Natural killer cell (primary cell): Measurements from ENCODE around the gene PITPNC1. TPM values are rescaled to one million over a fixed set of nuclear protein-coding genes. Genes with fewer than 3 reads are reported as not detected.
"Not testable (repeated sequence)": the region's sequence is repeated elsewhere in the genome, so short reads cannot be mapped to it uniquely, and the experiment has no call there.

Source experiments
- ATAC-seq, 3 donors: fragments of 150-1000 bp in 2 of 3; fragments of 200-7000 bp in 1 of 3; cut with Tn5 transposase; 1 replicate in 1 of 3; 2 replicates in 2 of 3; pipeline ENCODE4 v1.10.0; 2021; ENCODE audit warnings: mild to moderate bottlenecking in 2 of 3, moderate library complexity in 2 of 3
- DNase-seq, 2 donors: peaks; one replicate each; pipeline versions ENCODE4 v3.0.0 to v3.0.0-alpha.2; 2013 to 2021; ENCODE audit warnings: mixed read lengths in 1 of 2
- H3K27ac ChIP-seq: one replicate; pipeline ENCODE4 v1.5.1; 2013; ENCODE audit warnings: mild to moderate bottlenecking, low read length
- H3K27me3 ChIP-seq: one replicate; pipeline ENCODE4 v1.6.1; 2013; ENCODE audit warnings: low read length; ENCODE audit not compliant: control insufficient read depth, insufficient read depth
- H3K36me3 ChIP-seq: one replicate; pipeline ENCODE4 v1.6.1; 2013; ENCODE audit warnings: low read length; ENCODE audit not compliant: control insufficient read depth, insufficient read depth
- H3K4me1 ChIP-seq: one replicate; pipeline ENCODE4 v1.6.1; 2013; ENCODE audit warnings: low read length; ENCODE audit not compliant: control insufficient read depth, insufficient read depth
- H3K4me3 ChIP-seq: one replicate; pipeline ENCODE4 v1.5.1; 2013; ENCODE audit warnings: low read length
- H3K9me3 ChIP-seq: one replicate; pipeline ENCODE4 v1.6.1; 2013; ENCODE audit warnings: low read length; ENCODE audit not compliant: control insufficient read depth, insufficient read depth
- H3K27ac Mint-ChIP-seq, 2 donors: one replicate each; pipeline ENCODE4 v1.8.0; 2022; ENCODE audit warnings: mild to moderate bottlenecking in 2 of 2, mixed read lengths in 2 of 2, moderate library complexity in 1 of 2
- H3K27me3 Mint-ChIP-seq, 2 donors: one replicate each; pipeline ENCODE4 v1.8.0; 2022; ENCODE audit warnings: low read depth in 2 of 2, mixed read lengths in 2 of 2
- H3K36me3 Mint-ChIP-seq: one replicate; pipeline ENCODE4 v1.8.0; 2022; ENCODE audit warnings: mixed read lengths
- H3K4me1 Mint-ChIP-seq, 2 donors: one replicate each; pipeline ENCODE4 v1.8.0; 2022; ENCODE audit warnings: mixed read lengths in 2 of 2
- H3K4me3 Mint-ChIP-seq: one replicate; pipeline ENCODE4 v1.8.0; 2022; ENCODE audit warnings: mild to moderate bottlenecking, moderate library complexity, mixed read lengths
- H3K9me3 Mint-ChIP-seq, 2 donors: one replicate each; pipeline ENCODE4 v1.8.0; 2022; ENCODE audit warnings: mixed read lengths in 2 of 2
- CTCF ChIP-seq: fragments of 200-600 bp; IDR thresholded peaks from one replicate; pipeline ENCODE4 v1.8.0; 2022; ENCODE audit warnings: antibody characterized with exemption
- WGBS: methylation state at CpG from one replicate; pipeline ENCODE4 v1.1.7; 2013; ENCODE audit warnings: missing lambda C conversion rate; ENCODE audit not compliant: insufficient coverage; 5-methylcytosine and 5-hydroxymethylcytosine counted together
- intact Hi-C: fragments of 100-400 bp; cut with micrococcal nuclease; formaldehyde crosslinking; loops from one replicate; pipeline ENCODE4 v1.14.2; 2022
- total RNA-seq, 4 donors: library from RNA; stranded (reverse); fragments of 120-200 nt in 1 of 4; gene quantifications; one replicate each; pipeline versions ENCODE4 v1.2.3 to v1.2.4, GENCODE V29; 2013 to 2022

The PITPNC1 gene
- total RNA-seq, 3 donors from 2014 or later (not counting 1 experiment from before 2014, with no cell fraction given): 150 to 185 (median 169) TPM

GRCh38 chr17:67629971-67630320, 252.9 kb downstream of the PITPNC1 start:
- Histone ChIP-seq H3K27me3 (no peaks in the 10 kb centered on the region), H3K36me3 (peaks cover 25% of the 10 kb centered on the region), H3K4me3 (no peak overlapping the region), H3K4me1 (no peaks in the 10 kb centered on the region), H3K27ac (no peak overlapping the region), H3K9me3 (no peaks in the 10 kb centered on the region)
- WGBS: 68% methylated on average over 2 of the region's 4 CpGs
- peak in 2 of 3 donors; percentile 63 to 67 for ATAC-seq
- Mint-ChIP-seq H3K27me3 (no peaks in the 10 kb centered on the region), H3K27ac (peak overlapping the region; percentile 41 to 84), H3K36me3 (peaks cover 16% of the 10 kb centered on the region), H3K4me3 (no peak overlapping the region), H3K9me3 (no peaks in the 10 kb centered on the region), H3K4me1 (peaks cover 20 to 28% of the 10 kb centered on the region in 2 donors)
- peak in 1 of 2 donors; percentile 50 for DNase-seq
- intact Hi-C loops: loop anchor here (1.0 kb wide), 1 partner anchor 256 kb away; no protein-coding TSS in a partner anchor
- TF ChIP-seq CTCF: peak; percentile 31

GRCh38 chr17:67630836-67631235, 253.8 kb downstream of the PITPNC1 start:
- DNase-seq, H3K27me3 Mint-ChIP-seq, H3K27ac Mint-ChIP-seq, H3K4me3 ChIP-seq, H3K9me3 ChIP-seq, ATAC-seq, H3K27me3 ChIP-seq, H3K27ac ChIP-seq, H3K9me3 Mint-ChIP-seq, H3K4me1 ChIP-seq, H3K4me3 Mint-ChIP-seq: not testable (repeated sequence)
- peaks cover 28% of the 10 kb centered on the region for H3K36me3 ChIP-seq
- 100% methylated on average over 3 of the region's 7 CpGs for whole genome bisulfite sequencing
- peaks cover 16% of the 10 kb centered on the region for H3K36me3 Mint-ChIP-seq
- peaks cover 20 to 35% of the 10 kb centered on the region in 2 donors for H3K4me1 Mint-ChIP-seq
- intact Hi-C loops: loop anchor here (1.0 kb wide), 1 partner anchor 257 kb away; no protein-coding TSS in a partner anchor

- H3K4me1 ChIP-seq: no peaks in the 10 kb centered on the region
- H3K27ac Mint-ChIP-seq: peak overlapping the region in 1 of 2 donors; percentile 39
- H3K9me3 Mint-ChIP-seq: no peaks in the 10 kb centered on the region
- intact Hi-C loops: no loop called here
- no peak overlapping the region for H3K4me3 ChIP-seq
- H3K36me3 ChIP-seq: peaks cover 32% of the 10 kb centered on the region
- DNase-seq: no peak
- peaks cover 20 to 43% of the 10 kb centered on the region in 2 donors for H3K4me1 Mint-ChIP-seq
- no peaks in the 10 kb centered on the region for H3K27me3 Mint-ChIP-seq
- WGBS: 94% methylated on average over 5 of the region's 8 CpGs
- H3K36me3 Mint-ChIP-seq: peaks cover 16% of the 10 kb centered on the region
- ATAC-seq: no peak
- H3K9me3 ChIP-seq: no peaks in the 10 kb centered on the region
- H3K27ac ChIP-seq: no peak overlapping the region
- no peak for TF ChIP-seq CTCF
- H3K4me3 Mint-ChIP-seq: no peak overlapping the region
- no peaks in the 10 kb centered on the region for H3K27me3 ChIP-seq
Measured at GRCh38 chr17:67632141-67632540, 255.1 kb downstream of the PITPNC1 start.

GRCh38 chr17:67633751-67634211, 256.7 kb downstream of the PITPNC1 start:
- no peaks in the 10 kb centered on the region for H3K4me1 ChIP-seq
- no peak overlapping the region for H3K4me3 Mint-ChIP-seq
- H3K9me3 Mint-ChIP-seq: no peaks in the 10 kb centered on the region
- TF ChIP-seq CTCF: no peak
- ATAC-seq (peak in 1 of 3 donors; percentile 12), DNase-seq (no peak)
- H3K27me3 ChIP-seq: no peaks in the 10 kb centered on the region
- H3K9me3 ChIP-seq: no peaks in the 10 kb centered on the region
- intact Hi-C loops: no loop called here
- no peak overlapping the region for H3K27ac Mint-ChIP-seq
- H3K4me3 ChIP-seq: no peak overlapping the region
- 89% methylated on average over 10 of the region's 10 CpGs for WGBS
- H3K4me1 Mint-ChIP-seq: peaks cover 9 to 28% of the 10 kb centered on the region in 2 donors
- no peak overlapping the region for H3K27ac ChIP-seq
- peaks cover 41% of the 10 kb centered on the region for H3K36me3 ChIP-seq
- H3K36me3 Mint-ChIP-seq: peaks cover 16% of the 10 kb centered on the region
- no peaks in the 10 kb centered on the region for H3K27me3 Mint-ChIP-seq
